ENCODE results near the gene NAP1L5.
A peak's percentile ranks its signal among the peaks of the same experiment; 100 is the strongest.

The NAP1L5 gene

GRCh38 chr4:88743696-88744095 lies 46.1 kb upstream of the NAP1L5 start:
- in situ Hi-C loops (cut with HindIII; ENCODE audit: low sequenced_read_pairs) = no loop called here
- DNase-seq (ENCODE audit: low read depth, low spot score) = peak; percentile 90
- H3K4me3 ChIP-seq (ENCODE audit: low read depth, low read length) = no peak overlapping the region
- no peak for TF ChIP-seq CTCF (IDR thresholded peaks at IDR 0.05; ENCODE audit: low read depth, low read length)

- no peak for TF ChIP-seq CTCF (IDR thresholded peaks at IDR 0.05; ENCODE audit: low read depth, low read length)
- in situ Hi-C loops (cut with HindIII; ENCODE audit: low sequenced_read_pairs) = no loop called here
- DNase-seq (ENCODE audit: low read depth, low spot score) = no peak
- H3K4me3 ChIP-seq (ENCODE audit: low read depth, low read length) = no peak overlapping the region
Measured at GRCh38 chr4:88742561-88742960, 44.9 kb upstream of the NAP1L5 start.

- no peak for TF ChIP-seq CTCF (IDR thresholded peaks at IDR 0.05; ENCODE audit: low read depth, low read length)
- in situ Hi-C loops (cut with HindIII; ENCODE audit: low sequenced_read_pairs) = no loop called here
- H3K4me3 ChIP-seq (ENCODE audit: low read depth, low read length) = no peak overlapping the region
- DNase-seq (ENCODE audit: low read depth, low spot score) = no peak
Measured at GRCh38 chr4:88738180-88738579, 40.6 kb upstream of the NAP1L5 start.

- TF ChIP-seq CTCF (IDR thresholded peaks at IDR 0.05; ENCODE audit: low read depth, low read length) = no peak
- H3K4me3 ChIP-seq (ENCODE audit: low read depth, low read length) = no peak overlapping the region
- in situ Hi-C loops (cut with HindIII; ENCODE audit: low sequenced_read_pairs) = no loop called here
- DNase-seq (ENCODE audit: low read depth, low spot score) = peak; percentile 57
Measured at GRCh38 chr4:88737307-88737941, 39.8 kb upstream of the NAP1L5 start.

- TF ChIP-seq CTCF (IDR thresholded peaks at IDR 0.05; ENCODE audit: low read depth, low read length) = no peak
- H3K4me3 ChIP-seq (ENCODE audit: low read depth, low read length) = no peak overlapping the region
- in situ Hi-C loops (cut with HindIII; ENCODE audit: low sequenced_read_pairs) = no loop called here
- DNase-seq (ENCODE audit: low read depth, low spot score) = no peak
Measured at GRCh38 chr4:88736264-88736663, 38.6 kb upstream of the NAP1L5 start.

- in situ Hi-C loops (cut with HindIII; ENCODE audit: low sequenced_read_pairs) = no loop called here
- H3K4me3 ChIP-seq (ENCODE audit: low read depth, low read length) = no peak overlapping the region
- no peak for DNase-seq (ENCODE audit: low read depth, low spot score)
- no peak for TF ChIP-seq CTCF (IDR thresholded peaks at IDR 0.05; ENCODE audit: low read depth, low read length)
Measured at GRCh38 chr4:88735564-88735963, 37.9 kb upstream of the NAP1L5 start.
